HepG2 (cell line): Measurements from ENCODE around the gene NT5C1B. TPM values are rescaled to one million over a fixed set of nuclear protein-coding genes. Genes with fewer than 3 reads are reported as not detected.
A peak's percentile ranks its signal among the peaks of the same experiment; 100 is the strongest.

Experiments
- ATAC-seq: fragments of 200-7000 bp; cut with Tn5 transposase; 3 replicates; pipeline ENCODE4 v1.9.1; 2020; ENCODE audit warnings: mild to moderate bottlenecking, moderate library complexity
- BruUV-seq: library from RNA; stranded (reverse); fragments of 400-500 nt; replicated peaks from 2 replicates; lab custom pipeline; 2021; lab: Mats Ljungman, UMichigan
- CTCF ChIA-PET: fragments of 300-600 bp; formaldehyde crosslinking; extraction: SDS; loops from one replicate; lab custom pipeline; 2021; ENCODE audit warnings: low total read pairs, inconsistent platforms, low intra/inter-chr PET ratio; lab: Yijun Ruan, JAX
- POLR2A ChIA-PET: fragments of 350-600 bp; sonication (Branson Sonifier 250); formaldehyde crosslinking; loops from one replicate; lab custom pipeline; 2020; ENCODE audit warnings: antibody characterized with exemption, inconsistent platforms; lab: Yijun Ruan, JAX
- DNase-seq: peaks from one replicate; pipeline ENCODE4 v3.0.0-alpha.2; 2015; ENCODE audit warnings: low spot score
- FAIRE-seq: peaks from 3 replicates; lab custom pipeline; 2011; peaks lifted over from hg19 to GRCh38; lab: Jason Lieb, UNC
- H2AFZ ChIP-seq: one replicate; pipeline ENCODE4 v1.6.1; 2011; ENCODE audit warnings: low read length, inconsistent platforms
- H3K27ac ChIP-seq: fragments of 300-600 bp; 3 replicates; pipeline ENCODE4 v1.8.0; 2011; ENCODE audit warnings: mixed run types, mild to moderate bottlenecking, mixed read lengths, low read length, inconsistent platforms; ENCODE audit not compliant: insufficient read depth; ENCODE audit errors: extremely low read length
- H3K27me3 ChIP-seq, 2 experiments: fragments of 200-600 bp in 1 of 2; 2 replicates in 1 of 2; 3 replicates in 1 of 2; pipeline versions ENCODE4 v1.6.0 to v1.8.0; 2011; ENCODE audit warnings: low read length in 2 of 2, mild to moderate bottlenecking in 2 of 2, moderate library complexity in 2 of 2, inconsistent platforms in 1 of 2; ENCODE audit not compliant: insufficient read depth in 2 of 2, control insufficient read depth in 1 of 2
- H3K36me3 ChIP-seq, 2 experiments: fragments of 200-600 bp in 1 of 2; replicated peaks in 1 of 2; 2 replicates in 1 of 2; 3 replicates in 1 of 2; pipeline versions ENCODE4 v1.5.1 to v1.8.0; 2011; ENCODE audit warnings: low read length in 2 of 2, inconsistent platforms in 1 of 2; ENCODE audit not compliant: insufficient read depth in 2 of 2, control insufficient read depth in 1 of 2
- H3K4me1 ChIP-seq: 2 replicates; pipeline ENCODE4 v1.5.1; 2012; ENCODE audit warnings: low read length, inconsistent platforms; ENCODE audit not compliant: insufficient read depth
- H3K4me2 ChIP-seq: 2 replicates; pipeline ENCODE4 v1.6.0; 2011; ENCODE audit warnings: low read depth, low read length, inconsistent platforms
- H3K4me3 ChIP-seq, 3 experiments: fragments of 200-600 bp in 1 of 3; sonication (generic), shearing (Covaris generic) in 1 of 3; replicated peaks in 1 of 3; 2 replicates each; pipeline ENCODE4 v1.5.1; 2011 to 2016; ENCODE audit warnings: low read length in 3 of 3, inconsistent platforms in 2 of 3, low read depth in 2 of 3, mild to moderate bottlenecking in 2 of 3, control low read depth in 1 of 3, mixed read lengths in 1 of 3; ENCODE audit not compliant: insufficient read depth in 1 of 3
- H3K79me2 ChIP-seq: one replicate; pipeline ENCODE4 v1.6.1; 2011; ENCODE audit warnings: low read length, inconsistent platforms; ENCODE audit not compliant: insufficient read depth
- H3K9ac ChIP-seq: 2 replicates; pipeline ENCODE4 v1.6.0; 2011; ENCODE audit warnings: mild to moderate bottlenecking, low read depth, low read length, inconsistent platforms; ENCODE audit not compliant: insufficient read depth
- H3K9me3 ChIP-seq: 2 replicates; pipeline ENCODE4 v1.5.1; 2012; ENCODE audit warnings: mild to moderate bottlenecking, low read length
- H4K20me1 ChIP-seq: 2 replicates; pipeline ENCODE4 v1.6.0; 2011; ENCODE audit warnings: inconsistent platforms, mild to moderate bottlenecking, low read length, moderate library complexity; ENCODE audit not compliant: insufficient read depth
- ATF7 ChIP-seq, 2 experiments: fragments of 450-650 bp in 1 of 2; sonication (generic) in 1 of 2; formaldehyde crosslinking in 1 of 2; IDR thresholded peaks; 2 replicates each; pipeline versions ENCODE4 v1.4.0 to v1.6.1; 2016 to 2020; ENCODE audit warnings: antibody characterized with exemption in 1 of 2, mild to moderate bottlenecking in 1 of 2, missing genetic modification reagents in 1 of 2
- ATF7-NPFF ChIP-seq: sonication (generic); formaldehyde crosslinking; IDR thresholded peaks from 2 replicates; pipeline ENCODE4 v1.8.1; 2023; ENCODE audit warnings: mild to moderate bottlenecking, low read depth, missing genetic modification reagents, moderate library complexity
- ATM ChIP-seq: fragments of 450-650 bp; IDR thresholded peaks from 2 replicates; pipeline ENCODE4 v1.7.1; 2017; ENCODE audit warnings: mild to moderate bottlenecking, borderline replicate concordance
- FOXK1 ChIP-seq: sonication (generic); formaldehyde crosslinking; IDR thresholded peaks from 2 replicates; pipeline ENCODE4 v1.4.0; 2020; ENCODE audit warnings: low read depth, missing genetic modification reagents, borderline replicate concordance
- SSRP1 ChIP-seq: IDR thresholded peaks from 2 replicates; pipeline ENCODE4 v1.6.1; 2016; ENCODE audit warnings: control low read depth
- ZFP36L1 ChIP-seq: sonication (generic); formaldehyde crosslinking; IDR thresholded peaks from 2 replicates; pipeline ENCODE4 v1.8.0; 2022; ENCODE audit warnings: mild to moderate bottlenecking, missing genetic modification reagents, moderate library complexity
- ZNF441 ChIP-seq: sonication (generic); formaldehyde crosslinking; IDR thresholded peaks from 2 replicates; pipeline ENCODE4 v1.7.0; 2021; ENCODE audit warnings: missing genetic modification reagents, borderline replicate concordance
- ZNF563 ChIP-seq: sonication (generic); formaldehyde crosslinking; IDR thresholded peaks from 2 replicates; pipeline ENCODE4 v1.8.0; 2022; ENCODE audit warnings: mild to moderate bottlenecking, moderate library complexity, missing genetic modification reagents
- WGBS: methylation state at CpG from one replicate; pipeline ENCODE4 v1.1.6; 2017; ENCODE audit warnings: low lambda C conversion rate; 5-methylcytosine and 5-hydroxymethylcytosine counted together
- in situ Hi-C: cut with HindIII; loops from 2 replicates; pipeline ENCODE4 v1.10.0; 2017; ENCODE audit warnings: low pct_unique_long_range_greater_than_20kb; ENCODE audit not compliant: extremely low pct_ligation_motif_present
- intact Hi-C: fragments of 100-400 bp; cut with micrococcal nuclease; formaldehyde crosslinking; loops from one replicate; pipeline ENCODE4 v1.10.0; 2022; ENCODE audit not compliant: unreplicated experiment
- polyA plus RNA-seq, 8 experiments: library from polyadenylated mRNA; depleted of rRNA in 3 of 8; stranded (reverse) in 7 of 8; unstranded in 1 of 8; fragments of >200 nt; fragmentation: Illumina TruSeq in 4 of 8; extraction: Trizol in 4 of 8; gene quantifications; 2 replicates each; pipeline versions ENCODE4 v1.2.1 to v1.2.3, GENCODE V29; 2011 to 2016; ENCODE audit warnings: low read depth in 4 of 8, missing spikeins in 1 of 8, mixed read lengths in 1 of 8; ENCODE audit not compliant: insufficient read depth in 1 of 8
- total RNA-seq, 5 experiments: library from RNA; depleted of rRNA; stranded (reverse); fragments of >200 nt; fragmentation: Illumina TruSeq; extraction: Trizol; gene quantifications; 2 replicates each; pipeline ENCODE4 v1.2.3, GENCODE V29; 2016; ENCODE audit warnings: low read depth in 1 of 5
- TF ChIP-seq, protein P1 (sequence below): sonication (generic); formaldehyde crosslinking; IDR thresholded peaks from 2 replicates; pipeline ENCODE4 v1.4.0; 2020; ENCODE audit warnings: missing genetic modification reagents

NT5C1B gene
- total and polyA plus RNA-seq, 2 of the 13 experiments (the other 11 are each of a cell fraction or from before 2014, with no cell fraction given) = not detected

GRCh38 chr2:18536100-18536499 is 53.3 kb downstream of the NT5C1B start:
- BruUV-seq = no TSS peak
- ChIA-PET CTCF (no interaction called here), POLR2A (no interaction called here)
- Histone ChIP-seq H2AFZ (no peak overlapping the region), H3K27me3 (peaks cover 0 to 18% of the 10 kb centered on the region in 2 experiments; a peak in 2 of 5 replicates), H3K9ac (no peak overlapping the region), H3K27ac (no peak overlapping the region), H3K4me3 (no peak overlapping the region), H3K9me3 (no peaks in the 10 kb centered on the region), H3K4me2 (no peak overlapping the region), H3K36me3 (no peaks in the 10 kb centered on the region), H4K20me1 (no peaks in the 10 kb centered on the region), H3K79me2 (no peaks in the 10 kb centered on the region), H3K4me1 (no peaks in the 10 kb centered on the region)
- in situ Hi-C loops = no loop called here
- FAIRE-seq = no peak
- DNase-seq = no peak
- 34% methylated on average over 7 of the region's 7 CpGs for WGBS
- ATAC-seq = no peak
- intact Hi-C loops = no loop called here
- TF ChIP-seq ATF7-NPFF = no peak
- no peak for TF ChIP-seq ZFP36L1

DNA sequence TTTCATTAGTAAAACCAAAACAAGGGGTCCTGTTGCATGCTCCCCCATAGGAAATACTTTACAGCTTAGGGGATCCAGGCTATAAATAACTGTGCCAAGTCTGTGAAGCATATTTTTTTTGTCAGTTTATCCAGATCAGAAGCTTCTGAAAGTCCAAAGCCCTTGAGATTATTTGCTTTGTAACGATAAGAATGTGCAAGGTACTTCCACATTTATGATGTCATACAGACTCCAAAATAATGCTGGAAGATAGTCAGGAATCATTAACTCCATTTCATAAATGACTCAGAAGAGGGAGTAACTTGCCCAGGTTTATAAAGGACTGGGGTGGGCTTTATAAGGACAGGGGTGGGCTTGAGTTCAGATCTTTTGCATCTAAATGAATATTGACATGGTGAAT is 58.2 kb downstream of the NT5C1B start:
- no peak overlapping the region for H3K4me2 ChIP-seq
- H3K9ac ChIP-seq = no peak overlapping the region
- no peak overlapping the region for H3K27ac ChIP-seq
- no TSS peak for BruUV-seq
- H3K9me3 ChIP-seq = no peaks in the 10 kb centered on the region
- POLR2A ChIA-PET = interaction anchor here (1.2 kb wide), 1 partner anchor 28 kb away, joined by 3 read pairs; no protein-coding TSS in a partner anchor
- H3K27me3 ChIP-seq = peaks cover 0 to 21% of the 10 kb centered on the region in 2 experiments; a peak in 3 of 5 replicates
- in situ Hi-C loops = no loop called here
- no peak overlapping the region for H2AFZ ChIP-seq
- H4K20me1 ChIP-seq = no peaks in the 10 kb centered on the region
- TF ChIP-seq, protein P1, sequence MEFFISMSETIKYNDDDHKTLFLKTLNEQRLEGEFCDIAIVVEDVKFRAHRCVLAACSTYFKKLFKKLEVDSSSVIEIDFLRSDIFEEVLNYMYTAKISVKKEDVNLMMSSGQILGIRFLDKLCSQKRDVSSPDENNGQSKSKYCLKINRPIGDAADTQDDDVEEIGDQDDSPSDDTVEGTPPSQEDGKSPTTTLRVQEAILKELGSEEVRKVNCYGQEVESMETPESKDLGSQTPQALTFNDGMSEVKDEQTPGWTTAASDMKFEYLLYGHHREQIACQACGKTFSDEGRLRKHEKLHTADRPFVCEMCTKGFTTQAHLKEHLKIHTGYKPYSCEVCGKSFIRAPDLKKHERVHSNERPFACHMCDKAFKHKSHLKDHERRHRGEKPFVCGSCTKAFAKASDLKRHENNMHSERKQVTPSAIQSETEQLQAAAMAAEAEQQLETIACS (CRISPR knock-in tag) = no peak
- TF ChIP-seq ATM (no peak), ATF7 (IDR thresholded peaks at IDR 0.05) (peak; percentile 56), ATF7 (CRISPR knock-in tag; IDR thresholded peaks at IDR 0.05) (no peak), ZNF441 (CRISPR knock-in tag) (no peak), ZNF563 (CRISPR knock-in tag) (no peak), SSRP1 (CRISPR knock-in tag) (no peak), FOXK1 (CRISPR knock-in tag) (no peak)
- TF ChIP-seq, all 625 proteins: peak for 1
- Histone ChIP-seq H3K4me1 (no peaks in the 10 kb centered on the region), H3K36me3 (no peaks in the 10 kb centered on the region), H3K79me2 (no peaks in the 10 kb centered on the region), H3K4me3 (no peak overlapping the region)
- intact Hi-C loops = no loop called here
- 7% methylated on average over 1 of the region's 1 CpG for WGBS
- CTCF ChIA-PET = no interaction called here
- DNase-seq (no peak), FAIRE-seq (no peak), ATAC-seq (no peak)
